SK-N-SH (cell line): Measurements from ENCODE around the gene ANKRD9.

Experiments
- CTCF ChIP-seq: fragments of 200-600 bp; sonication (generic); IDR thresholded peaks from 2 replicates; pipeline ENCODE4 v1.6.1; 2017; ENCODE audit warnings: antibody characterized with exemption, mild to moderate bottlenecking, moderate library complexity
- EP300 ChIP-seq, 2 experiments: IDR thresholded peaks; 2 replicates each; pipeline versions ENCODE4 v1.4.0 to v1.6.1; 2012; ENCODE audit warnings: borderline replicate concordance in 1 of 2, low read depth in 1 of 2, low read length in 1 of 2
- EZH2phosphoT487 ChIP-seq: fragments of 200-600 bp; sonication (generic); IDR thresholded peaks from 2 replicates; pipeline ENCODE4 v1.6.1; 2017; ENCODE audit warnings: low read depth, mixed run types, mild to moderate bottlenecking, antibody characterized with exemption, moderate library complexity, borderline replicate concordance
- GABPA ChIP-seq: IDR thresholded peaks from 2 replicates; pipeline ENCODE4 v1.4.0; 2012; ENCODE audit warnings: low read depth, mild to moderate bottlenecking
- MAX ChIP-seq: IDR thresholded peaks from 2 replicates; pipeline ENCODE4 v1.4.0; 2012; ENCODE audit warnings: low read depth
- TAF1 ChIP-seq: IDR thresholded peaks from 2 replicates; pipeline ENCODE4 v1.6.1; 2012; ENCODE audit warnings: low read depth, mild to moderate bottlenecking, low read length, moderate library complexity, borderline replicate concordance
- YY1 ChIP-seq: IDR thresholded peaks from 2 replicates; pipeline ENCODE4 v1.4.0; 2012; ENCODE audit warnings: low read depth, mild to moderate bottlenecking
- TF ChIP-seq, protein P1 (sequence below): IDR thresholded peaks from 2 replicates; pipeline ENCODE4 v1.6.1; 2012; ENCODE audit warnings: mild to moderate bottlenecking, low read depth, low read length, moderate library complexity

GRCh38 chr14:102457509-102457908, 52.1 kb downstream of the ANKRD9 start:
- no peak for TF ChIP-seq EP300 (IDR thresholded peaks at IDR 0.05; ENCODE audit: borderline replicate concordance in 1 of 2, low read depth in 1 of 2, low read length in 1 of 2)
- TF ChIP-seq, protein P1, sequence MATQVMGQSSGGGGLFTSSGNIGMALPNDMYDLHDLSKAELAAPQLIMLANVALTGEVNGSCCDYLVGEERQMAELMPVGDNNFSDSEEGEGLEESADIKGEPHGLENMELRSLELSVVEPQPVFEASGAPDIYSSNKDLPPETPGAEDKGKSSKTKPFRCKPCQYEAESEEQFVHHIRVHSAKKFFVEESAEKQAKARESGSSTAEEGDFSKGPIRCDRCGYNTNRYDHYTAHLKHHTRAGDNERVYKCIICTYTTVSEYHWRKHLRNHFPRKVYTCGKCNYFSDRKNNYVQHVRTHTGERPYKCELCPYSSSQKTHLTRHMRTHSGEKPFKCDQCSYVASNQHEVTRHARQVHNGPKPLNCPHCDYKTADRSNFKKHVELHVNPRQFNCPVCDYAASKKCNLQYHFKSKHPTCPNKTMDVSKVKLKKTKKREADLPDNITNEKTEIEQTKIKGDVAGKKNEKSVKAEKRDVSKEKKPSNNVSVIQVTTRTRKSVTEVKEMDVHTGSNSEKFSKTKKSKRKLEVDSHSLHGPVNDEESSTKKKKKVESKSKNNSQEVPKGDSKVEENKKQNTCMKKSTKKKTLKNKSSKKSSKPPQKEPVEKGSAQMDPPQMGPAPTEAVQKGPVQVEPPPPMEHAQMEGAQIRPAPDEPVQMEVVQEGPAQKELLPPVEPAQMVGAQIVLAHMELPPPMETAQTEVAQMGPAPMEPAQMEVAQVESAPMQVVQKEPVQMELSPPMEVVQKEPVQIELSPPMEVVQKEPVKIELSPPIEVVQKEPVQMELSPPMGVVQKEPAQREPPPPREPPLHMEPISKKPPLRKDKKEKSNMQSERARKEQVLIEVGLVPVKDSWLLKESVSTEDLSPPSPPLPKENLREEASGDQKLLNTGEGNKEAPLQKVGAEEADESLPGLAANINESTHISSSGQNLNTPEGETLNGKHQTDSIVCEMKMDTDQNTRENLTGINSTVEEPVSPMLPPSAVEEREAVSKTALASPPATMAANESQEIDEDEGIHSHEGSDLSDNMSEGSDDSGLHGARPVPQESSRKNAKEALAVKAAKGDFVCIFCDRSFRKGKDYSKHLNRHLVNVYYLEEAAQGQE = no peak
- no peak for TF ChIP-seq CTCF
- no peak for TF ChIP-seq TAF1
- TF ChIP-seq MAX = no peak
- no peak for TF ChIP-seq GABPA
- TF ChIP-seq YY1 = no peak
- TF ChIP-seq EZH2phosphoT487 = no peak
